HepG2 (cell line): ENCODE measurements around the gene POLR3F. TPM values are rescaled to one million over a fixed set of nuclear protein-coding genes. Genes with fewer than 3 reads are reported as not detected.

ENCODE experiments used
- CEBPG ChIP-seq: IDR thresholded peaks from 2 replicates; pipeline ENCODE4 v1.6.1; 2016
- CREB1 ChIP-seq, 2 experiments: fragments of 450-650 bp in 1 of 2; IDR thresholded peaks; 2 replicates each; pipeline ENCODE4 v1.6.1; 2016 to 2017; ENCODE audit warnings: control low read depth in 1 of 2, mild to moderate bottlenecking in 1 of 2, missing compliant biosample characterization in 1 of 2, missing genetic modification characterization in 1 of 2
- ETV6 ChIP-seq: sonication (generic); formaldehyde crosslinking; conservative IDR thresholded peaks from 2 replicates; pipeline ENCODE4 v1.4.0; 2020; ENCODE audit warnings: missing genetic modification reagents
- JARID2 ChIP-seq: sonication (generic); formaldehyde crosslinking; IDR thresholded peaks from 2 replicates; pipeline ENCODE4 v1.8.1; 2023; ENCODE audit warnings: missing genetic modification reagents, inconsistent platforms; ENCODE audit not compliant: insufficient replicate concordance
- MED1 ChIP-seq: sonication (generic); formaldehyde crosslinking; IDR thresholded peaks from 2 replicates; pipeline ENCODE4 v1.4.0; 2020; ENCODE audit warnings: missing genetic modification reagents
- NCOA1 ChIP-seq: sonication (generic); formaldehyde crosslinking; IDR thresholded peaks from 2 replicates; pipeline ENCODE4 v1.9.0; 2021; ENCODE audit warnings: missing genetic modification reagents
- PHF21A ChIP-seq: sonication (generic); formaldehyde crosslinking; IDR thresholded peaks from 2 replicates; pipeline ENCODE4 v1.5.0; 2020; ENCODE audit warnings: mild to moderate bottlenecking, missing genetic modification reagents
- ZBTB1 ChIP-seq: sonication (generic); formaldehyde crosslinking; IDR thresholded peaks from 2 replicates; pipeline ENCODE4 v1.4.0; 2020; ENCODE audit warnings: missing genetic modification reagents, borderline replicate concordance
- ZFP82 ChIP-seq: sonication (generic); formaldehyde crosslinking; IDR thresholded peaks from 2 replicates; pipeline ENCODE4 v1.5.1; 2020; ENCODE audit warnings: mild to moderate bottlenecking, missing genetic modification reagents, borderline replicate concordance
- ZNF207 ChIP-seq: fragments of 450-650 bp; IDR thresholded peaks from 2 replicates; pipeline ENCODE4 v1.6.1; 2016; ENCODE audit warnings: antibody characterized with exemption, borderline replicate concordance
- ZNF232 ChIP-seq: sonication (generic); formaldehyde crosslinking; IDR thresholded peaks from 2 replicates; pipeline ENCODE4 v1.4.0; 2020; ENCODE audit warnings: missing genetic modification reagents, borderline replicate concordance
- ZNF407 ChIP-seq: sonication (generic); formaldehyde crosslinking; IDR thresholded peaks from one replicate; pipeline ENCODE4 v1.5.1; 2020; ENCODE audit warnings: mild to moderate bottlenecking, missing genetic modification reagents; ENCODE audit errors: not compliant biosample characterization
- ZNF549 ChIP-seq: sonication (generic); formaldehyde crosslinking; IDR thresholded peaks from 2 replicates; pipeline ENCODE4 v1.5.0; 2020; ENCODE audit warnings: missing genetic modification reagents
- ZNF598 ChIP-seq: sonication (generic); formaldehyde crosslinking; IDR thresholded peaks from 2 replicates; pipeline ENCODE4 v1.5.1; 2020; ENCODE audit warnings: mild to moderate bottlenecking, missing genetic modification reagents, borderline replicate concordance
- ZNF703 ChIP-seq: sonication (generic); formaldehyde crosslinking; IDR thresholded peaks from 2 replicates; pipeline ENCODE4 v1.5.1; 2020; ENCODE audit warnings: missing genetic modification reagents, mild to moderate bottlenecking, moderate library complexity, borderline replicate concordance
- ZNF740 ChIP-seq: sonication (generic); formaldehyde crosslinking; IDR thresholded peaks from 2 replicates; pipeline ENCODE4 v1.4.0; 2020; ENCODE audit warnings: missing genetic modification reagents
- ZNF777 ChIP-seq: sonication (generic); formaldehyde crosslinking; IDR thresholded peaks from 2 replicates; pipeline ENCODE4 v1.4.0; 2020; ENCODE audit warnings: missing genetic modification reagents
- ZNF839 ChIP-seq: sonication (generic); formaldehyde crosslinking; IDR thresholded peaks from 2 replicates; pipeline ENCODE4 v1.4.0; 2020; ENCODE audit warnings: missing genetic modification reagents, mild to moderate bottlenecking, borderline replicate concordance
- polyA plus RNA-seq, 8 experiments: library from polyadenylated mRNA; depleted of rRNA in 3 of 8; stranded (reverse) in 7 of 8; unstranded in 1 of 8; fragments of >200 nt; fragmentation: Illumina TruSeq in 4 of 8; extraction: Trizol in 4 of 8; gene quantifications; 2 replicates each; pipeline versions ENCODE4 v1.2.1 to v1.2.3, GENCODE V29; 2011 to 2016; ENCODE audit warnings: low read depth in 4 of 8, missing spikeins in 1 of 8, mixed read lengths in 1 of 8; ENCODE audit not compliant: insufficient read depth in 1 of 8
- total RNA-seq, 5 experiments: library from RNA; depleted of rRNA; stranded (reverse); fragments of >200 nt; fragmentation: Illumina TruSeq; extraction: Trizol; gene quantifications; 2 replicates each; pipeline ENCODE4 v1.2.3, GENCODE V29; 2016; ENCODE audit warnings: low read depth in 1 of 5
- TF ChIP-seq, protein P1 (sequence below): sonication (generic); formaldehyde crosslinking; IDR thresholded peaks from 2 replicates; pipeline ENCODE4 v1.4.0; 2020; ENCODE audit warnings: missing genetic modification reagents

Gene POLR3F
- total and polyA plus RNA-seq, 2 of the 13 experiments (the other 11 are each of a cell fraction or from before 2014, with no cell fraction given), result 11.7 to 25.5 TPM

DNA sequence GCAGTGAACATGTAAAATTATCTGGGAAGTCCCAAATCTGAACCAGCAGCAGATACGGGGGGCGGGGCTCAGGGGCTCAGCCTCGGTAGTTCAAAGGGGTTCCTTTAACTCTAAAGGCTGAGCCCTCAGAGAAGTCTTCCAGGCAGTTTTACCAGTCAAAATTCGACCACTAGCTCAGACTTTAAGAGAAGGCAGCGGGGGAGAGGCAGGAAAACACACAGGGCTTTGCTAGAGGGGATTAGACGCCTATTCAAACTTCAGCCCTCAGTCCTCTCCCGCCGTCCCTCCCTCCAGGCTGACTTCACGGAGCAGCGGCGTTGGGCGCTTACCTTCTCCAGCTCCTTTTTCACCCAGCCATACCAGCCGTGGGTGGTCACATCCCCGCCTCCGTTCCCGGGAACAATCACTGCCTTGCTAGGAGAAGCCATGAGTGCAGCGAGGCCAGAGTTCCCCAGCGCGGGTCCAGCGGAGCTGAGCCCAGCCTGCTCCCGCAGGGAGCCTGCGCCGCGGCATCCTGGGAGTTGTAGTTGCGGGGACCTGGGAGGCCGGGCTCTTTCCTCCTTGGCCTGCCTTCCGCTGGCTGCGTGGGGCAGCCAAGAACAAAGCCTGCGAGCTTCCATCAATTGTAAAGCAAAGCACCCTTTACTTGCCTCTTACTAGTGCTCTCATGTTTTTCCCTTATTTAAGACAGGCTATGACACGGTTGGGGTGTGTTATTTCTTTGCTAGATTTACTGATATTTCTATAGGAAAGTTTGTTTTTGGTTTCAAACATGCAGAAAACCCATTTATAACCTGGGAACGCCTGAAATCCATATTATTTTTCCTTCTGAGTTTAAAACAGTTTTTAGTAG lies 29.8 kb downstream of the POLR3F start, which contains the start of gene RBBP9 (continued):
- TF ChIP-seq ZNF407 (CRISPR knock-in tag) (peak; percentile 75), ZNF207 (no peak), ZNF549 (CRISPR knock-in tag) (0 out of 2 replicates have a peak, but pooled peaks have one; percentile 36), ZFP82 (CRISPR knock-in tag) (no peak), JARID2 (CRISPR knock-in tag) (no peak), ZNF598 (CRISPR knock-in tag) (peak; percentile 93; the same call in 1 of the 2 replicates), PHF21A (CRISPR knock-in tag) (peak; percentile 37; the same call in 1 of the 2 replicates), ZNF740 (CRISPR knock-in tag) (no peak), CEBPG (CRISPR knock-in tag) (peak; percentile 15; the same call in 1 of the 2 replicates), ZBTB1 (CRISPR knock-in tag) (no peak; the same call in 1 of the 2 replicates), ZNF839 (CRISPR knock-in tag) (peak; percentile 93; the same call in 1 of the 2 replicates), MED1 (peak; percentile 79), ZNF703 (CRISPR knock-in tag) (no peak), ETV6 (CRISPR knock-in tag) (peak; percentile 82; the same call in 1 of the 2 replicates), CREB1 (IDR thresholded peaks at IDR 0.05) (no peak), CREB1 (CRISPR knock-in tag; IDR thresholded peaks at IDR 0.05) (peak; percentile 66), ZNF777 (peak; percentile 63; the same call in 1 of the 2 replicates), NCOA1 (CRISPR knock-in tag) (no peak), ZNF232 (peak; percentile 84; the same call in 1 of the 2 replicates)
- TF ChIP-seq, protein P1, sequence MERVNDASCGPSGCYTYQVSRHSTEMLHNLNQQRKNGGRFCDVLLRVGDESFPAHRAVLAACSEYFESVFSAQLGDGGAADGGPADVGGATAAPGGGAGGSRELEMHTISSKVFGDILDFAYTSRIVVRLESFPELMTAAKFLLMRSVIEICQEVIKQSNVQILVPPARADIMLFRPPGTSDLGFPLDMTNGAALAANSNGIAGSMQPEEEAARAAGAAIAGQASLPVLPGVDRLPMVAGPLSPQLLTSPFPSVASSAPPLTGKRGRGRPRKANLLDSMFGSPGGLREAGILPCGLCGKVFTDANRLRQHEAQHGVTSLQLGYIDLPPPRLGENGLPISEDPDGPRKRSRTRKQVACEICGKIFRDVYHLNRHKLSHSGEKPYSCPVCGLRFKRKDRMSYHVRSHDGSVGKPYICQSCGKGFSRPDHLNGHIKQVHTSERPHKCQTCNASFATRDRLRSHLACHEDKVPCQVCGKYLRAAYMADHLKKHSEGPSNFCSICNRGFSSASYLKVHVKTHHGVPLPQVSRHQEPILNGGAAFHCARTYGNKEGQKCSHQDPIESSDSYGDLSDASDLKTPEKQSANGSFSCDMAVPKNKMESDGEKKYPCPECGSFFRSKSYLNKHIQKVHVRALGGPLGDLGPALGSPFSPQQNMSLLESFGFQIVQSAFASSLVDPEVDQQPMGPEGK, result peak; percentile 71
